Measurements from ENCODE around the gene NUBPL.

The NUBPL gene

GRCh38 chr14:31902945-31903646 is 341.9 kb downstream of the NUBPL start:
- Histone ChIP-seq H3K36me3 (ENCODE audit: insufficient read depth, insufficient read length, low read length) (no peaks in the 10 kb centered on the region), H3K9me3 (ENCODE audit: insufficient read depth, low read length) (no peaks in the 10 kb centered on the region), H3K9ac (ENCODE audit: insufficient read length, low read depth) (no peak overlapping the region), H3K4me1 (ENCODE audit: insufficient read depth, insufficient read length) (no peaks in the 10 kb centered on the region), H3K4me3 (ENCODE audit: insufficient read length, low read depth) (no peak overlapping the region), H3K27me3 (ENCODE audit: insufficient read depth, insufficient read length) (no peaks in the 10 kb centered on the region)
- no peak for DNase-seq (ENCODE audit: low read depth, low spot score)
- TF ChIP-seq SUZ12 (IDR thresholded peaks at IDR 0.05; ENCODE audit: extremely low read depth, insufficient read depth, insufficient read length) (no peak), ZNF274 (IDR thresholded peaks at IDR 0.05; ENCODE audit: low read depth, low read length) (no peak), YY1 (IDR thresholded peaks at IDR 0.05; ENCODE audit: insufficient read depth, insufficient read length) (no peak)

GRCh38 chr14:31909977-31910376 is 348.8 kb downstream of the NUBPL start:
- TF ChIP-seq YY1 (IDR thresholded peaks at IDR 0.05; ENCODE audit: insufficient read depth, insufficient read length) (no peak), ZNF274 (IDR thresholded peaks at IDR 0.05; ENCODE audit: low read depth, low read length) (no peak), SUZ12 (IDR thresholded peaks at IDR 0.05; ENCODE audit: extremely low read depth, insufficient read depth, insufficient read length) (no peak)
- no peak for DNase-seq (ENCODE audit: low read depth, low spot score)
- Histone ChIP-seq H3K9me3 (ENCODE audit: insufficient read depth, low read length) (peaks cover 16% of the 10 kb centered on the region), H3K4me1 (ENCODE audit: insufficient read depth, insufficient read length) (no peaks in the 10 kb centered on the region), H3K36me3 (ENCODE audit: insufficient read depth, insufficient read length, low read length) (no peaks in the 10 kb centered on the region), H3K27me3 (ENCODE audit: insufficient read depth, insufficient read length) (no peaks in the 10 kb centered on the region), H3K4me3 (ENCODE audit: insufficient read length, low read depth) (no peak overlapping the region), H3K9ac (ENCODE audit: insufficient read length, low read depth) (no peak overlapping the region)
